ENCODE data around the gene AK3. TPM values are rescaled to one million over a fixed set of nuclear protein-coding genes. Genes with fewer than 3 reads are reported as not detected.

The AK3 gene
- polyA plus RNA-seq, 1 donor (not counting 4 experiments of a cell fraction or from before 2014, with no cell fraction given), result 45.8 TPM

GRCh38 chr9:4670591-4670990 is 70.4 kb downstream of the AK3 start:
- TF ChIP-seq EZH2 (IDR thresholded peaks at IDR 0.05; ENCODE audit: low read length), result no peak
- TF ChIP-seq CTCF (optimal IDR thresholded peaks at IDR 0.05 in 1 of 3, IDR thresholded peaks at IDR 0.05 in 1 of 3, conservative IDR thresholded peaks at IDR 0.05 in 1 of 3; ENCODE audit: extremely low read depth in 1 of 3, insufficient read depth in 2 of 3, low read length in 3 of 3), result no peak
- H3K9me1 ChIP-seq (ENCODE audit: control insufficient read depth, extremely low read depth, insufficient read depth, low read length), result no peaks in the 10 kb centered on the region
- no peaks in the 10 kb centered on the region for H3K9me3 ChIP-seq (ENCODE audit: control insufficient read depth, low read depth, low read length)
- no peak for DNase-seq (ENCODE audit: low read depth, low spot score)
- FAIRE-seq, result no peak
- no peak overlapping the region for H3K4me3 ChIP-seq (ENCODE audit: control insufficient read depth in 2 of 3, extremely low read depth in 1 of 3, insufficient read depth in 2 of 3, low read depth in 1 of 3, low read length in 3 of 3)
- no peaks in the 10 kb centered on the region for H3K79me2 ChIP-seq (ENCODE audit: control insufficient read depth, insufficient read depth, low read length)
- peaks cover 8% of the 10 kb centered on the region for H3K4me1 ChIP-seq (ENCODE audit: control insufficient read depth, extremely low read depth, insufficient read depth, low read length)
- no peak overlapping the region for H2AFZ ChIP-seq (ENCODE audit: control insufficient read depth, low read length)
- H3K27me3 ChIP-seq (ENCODE audit: control insufficient read depth, extremely low read depth, insufficient read depth, low read length), result no peaks in the 10 kb centered on the region
- dilution Hi-C loops (cut with MboI; ENCODE audit: extremely low pct_ligation_motif_present, low sequenced_read_pairs), result no loop called here
- no peaks in the 10 kb centered on the region for H4K20me1 ChIP-seq (ENCODE audit: control insufficient read depth, extremely low read depth, insufficient read depth, low read length)
- no peak overlapping the region for H3K9ac ChIP-seq (ENCODE audit: control insufficient read depth, extremely low read depth, insufficient read depth, low read length)
- H3K36me3 ChIP-seq (ENCODE audit: control insufficient read depth in 2 of 2, extremely low read depth in 1 of 2, insufficient read depth in 2 of 2, low read length in 2 of 2), result no peaks in the 10 kb centered on the region
- H3K4me2 ChIP-seq (ENCODE audit: control insufficient read depth, extremely low read depth, insufficient read depth, low read depth, low read length), result no peak overlapping the region
- no peak overlapping the region for H3K27ac ChIP-seq (ENCODE audit: control insufficient read depth, insufficient read depth, low read length)

GRCh38 chr9:4669890-4670289 is 71.1 kb downstream of the AK3 start:
- no peaks in the 10 kb centered on the region for H3K36me3 ChIP-seq (ENCODE audit: control insufficient read depth in 2 of 2, extremely low read depth in 1 of 2, insufficient read depth in 2 of 2, low read length in 2 of 2)
- no peak for FAIRE-seq
- no peak overlapping the region for H2AFZ ChIP-seq (ENCODE audit: control insufficient read depth, low read length)
- no peaks in the 10 kb centered on the region for H3K9me3 ChIP-seq (ENCODE audit: control insufficient read depth, low read depth, low read length)
- dilution Hi-C loops (cut with MboI; ENCODE audit: extremely low pct_ligation_motif_present, low sequenced_read_pairs), result no loop called here
- no peak overlapping the region for H3K9ac ChIP-seq (ENCODE audit: control insufficient read depth, extremely low read depth, insufficient read depth, low read length)
- H3K4me3 ChIP-seq (ENCODE audit: control insufficient read depth in 2 of 3, extremely low read depth in 1 of 3, insufficient read depth in 2 of 3, low read depth in 1 of 3, low read length in 3 of 3), result no peak overlapping the region
- no peak overlapping the region for H3K4me2 ChIP-seq (ENCODE audit: control insufficient read depth, extremely low read depth, insufficient read depth, low read depth, low read length)
- H3K4me1 ChIP-seq (ENCODE audit: control insufficient read depth, extremely low read depth, insufficient read depth, low read length), result peaks cover 14% of the 10 kb centered on the region
- H3K27me3 ChIP-seq (ENCODE audit: control insufficient read depth, extremely low read depth, insufficient read depth, low read length), result no peaks in the 10 kb centered on the region
- no peaks in the 10 kb centered on the region for H3K79me2 ChIP-seq (ENCODE audit: control insufficient read depth, insufficient read depth, low read length)
- no peaks in the 10 kb centered on the region for H3K9me1 ChIP-seq (ENCODE audit: control insufficient read depth, extremely low read depth, insufficient read depth, low read length)
- no peak for DNase-seq (ENCODE audit: low read depth, low spot score)
- no peaks in the 10 kb centered on the region for H4K20me1 ChIP-seq (ENCODE audit: control insufficient read depth, extremely low read depth, insufficient read depth, low read length)
- H3K27ac ChIP-seq (ENCODE audit: control insufficient read depth, insufficient read depth, low read length), result no peak overlapping the region
- TF ChIP-seq CTCF (optimal IDR thresholded peaks at IDR 0.05 in 1 of 3, IDR thresholded peaks at IDR 0.05 in 1 of 3, conservative IDR thresholded peaks at IDR 0.05 in 1 of 3; ENCODE audit: extremely low read depth in 1 of 3, insufficient read depth in 2 of 3, low read length in 3 of 3) (no peak), EZH2 (IDR thresholded peaks at IDR 0.05; ENCODE audit: low read length) (no peak)
